Measurements from ENCODE around the gene EMP2. TPM values are rescaled to one million over a fixed set of nuclear protein-coding genes. Genes with fewer than 3 reads are reported as not detected.

Gene EMP2
- polyA plus RNA-seq, 1 donor: 81.3 TPM

DNA sequence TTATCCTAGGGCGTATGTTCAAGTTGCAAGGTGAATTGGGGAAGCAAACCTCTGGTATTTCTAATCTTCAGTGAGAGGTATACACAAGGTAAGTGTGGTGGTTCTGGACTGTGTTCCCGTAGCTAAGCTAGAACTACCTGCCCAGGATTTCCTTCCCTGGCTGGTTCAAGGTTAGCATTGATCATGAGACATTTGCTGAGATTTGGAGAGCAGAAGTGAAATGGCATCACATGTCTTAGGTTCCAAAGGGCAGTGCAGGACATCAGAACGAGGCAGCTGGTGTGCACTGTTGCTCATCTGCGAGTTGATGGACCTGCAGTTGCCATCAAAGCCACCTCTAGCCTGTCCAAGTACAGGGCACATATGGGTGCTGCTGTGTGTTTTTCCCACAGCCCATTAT, 95.2 kb downstream of the EMP2 start:
- DNase-seq: no peak

DNA sequence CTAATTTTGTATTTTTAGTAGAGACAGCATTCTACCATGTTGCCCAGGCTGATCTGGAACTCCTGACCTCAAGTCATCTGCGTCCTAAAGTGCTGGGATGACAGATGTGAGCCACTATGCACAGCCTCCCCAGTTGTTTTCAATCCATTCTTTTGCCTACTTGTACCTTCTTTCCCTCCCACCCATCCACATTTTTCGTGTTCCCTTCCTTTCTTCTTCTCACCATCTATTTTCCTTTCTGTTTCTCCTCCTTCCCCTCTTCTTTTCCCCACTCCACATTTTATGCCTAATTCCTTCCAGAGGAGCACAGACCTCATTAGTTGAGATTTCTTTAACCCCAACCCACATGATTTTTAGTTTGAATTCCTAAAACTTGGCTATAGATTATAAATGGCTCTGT, 100.2 kb downstream of the EMP2 start:
- no peak for DNase-seq

Other genes starting within 250 kb of the EMP2 start
- gene ATF7IP2, start 194.5 kb downstream of the EMP2 start, polyA plus RNA-seq (ENCODE audit: insufficient read length): 6.6 TPM
- not detected for gene TEKT5, start 114.3 kb upstream of the EMP2 start, polyA plus RNA-seq (ENCODE audit: insufficient read length)
- gene NUBP1, start 163.2 kb upstream of the EMP2 start, polyA plus RNA-seq (ENCODE audit: insufficient read length): 35.8 TPM
- 2.2 TPM for gene TVP23A, start 238.2 kb upstream of the EMP2 start, polyA plus RNA-seq (ENCODE audit: insufficient read length)